ENCODE results near the gene CCL21.
A peak's percentile ranks its signal among the peaks of the same experiment; 100 is the strongest.

Gene CCL21

DNA sequence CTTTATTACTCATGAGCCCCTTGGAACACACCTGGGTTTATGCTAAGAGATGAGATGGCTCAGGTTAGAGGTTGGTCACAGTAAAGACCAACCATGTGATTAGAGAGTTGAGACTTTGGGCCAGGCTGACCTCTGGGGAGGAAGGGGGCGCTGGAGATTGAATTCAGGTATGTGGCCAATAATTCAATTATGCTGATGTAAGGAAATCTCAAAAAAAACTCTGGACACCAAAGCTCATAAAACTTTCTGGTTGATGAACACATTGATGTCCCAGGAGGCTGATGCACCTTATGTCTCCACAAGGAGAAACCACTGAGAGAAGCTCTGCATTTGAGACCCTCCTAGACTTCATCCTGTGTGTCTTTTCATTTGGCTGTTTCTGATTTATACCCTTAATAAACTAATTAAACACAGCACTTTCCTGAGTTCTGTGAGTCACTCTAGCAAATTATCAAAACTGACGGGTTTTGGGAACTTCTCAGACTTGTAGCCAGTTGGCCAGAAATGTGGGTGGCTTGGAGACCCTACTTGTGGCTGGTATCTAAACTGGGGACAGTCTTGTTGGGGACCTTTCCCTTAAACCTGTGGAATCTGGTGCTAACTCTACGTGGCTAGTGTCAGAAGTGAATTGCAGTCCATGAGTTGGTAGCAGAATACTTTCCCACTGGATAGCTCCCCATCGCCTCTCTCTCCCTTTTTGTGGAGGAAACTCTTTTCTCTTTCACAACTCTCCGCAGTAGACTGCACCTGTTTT, 40.0 kb downstream of the CCL21 start:
- no peak for DNase-seq

DNA sequence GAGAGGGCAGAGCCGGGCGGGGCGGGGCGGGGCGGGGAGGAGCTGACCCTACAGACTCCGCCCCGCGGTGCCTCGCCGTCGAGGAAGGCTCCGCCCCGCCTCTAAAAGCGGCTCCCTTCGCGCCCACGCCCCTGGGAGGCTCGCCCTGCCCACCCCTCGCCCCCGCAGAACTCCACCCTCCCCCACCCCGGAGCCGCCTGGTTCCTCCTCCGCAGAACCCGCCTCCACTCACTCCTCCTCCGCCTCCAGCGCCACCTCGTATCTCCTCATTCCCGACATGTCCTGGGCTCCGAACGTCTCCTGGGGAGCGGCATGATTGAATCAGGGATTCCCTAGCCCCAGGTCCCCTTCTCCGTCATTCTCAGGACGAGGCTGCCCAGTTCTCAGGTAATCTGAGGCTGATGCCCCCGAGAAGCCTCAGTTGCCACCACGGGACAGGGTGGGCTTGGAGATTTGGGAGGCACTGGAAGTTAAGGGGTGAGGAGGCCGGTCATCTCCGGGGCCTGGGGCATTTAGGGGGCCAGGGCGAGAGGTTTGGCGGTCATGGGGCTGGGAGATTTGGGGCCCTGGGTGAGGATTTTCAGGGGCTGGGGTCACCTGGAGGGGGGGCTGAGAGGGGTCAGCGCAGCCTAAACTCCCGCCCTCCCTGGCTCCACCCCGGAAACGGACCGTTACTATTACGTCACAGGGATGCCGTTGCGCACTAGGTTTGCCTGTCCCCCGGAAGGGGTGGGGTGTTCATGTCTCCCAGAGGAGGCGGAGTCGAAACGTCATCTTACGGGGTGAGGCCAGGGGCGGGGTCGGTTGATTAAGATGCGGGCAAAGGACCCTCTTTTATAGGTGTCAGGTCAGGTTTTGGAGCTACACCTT, 44.3 kb downstream of the CCL21 start:
- DNase-seq: peak; percentile 75 to 83

DNA sequence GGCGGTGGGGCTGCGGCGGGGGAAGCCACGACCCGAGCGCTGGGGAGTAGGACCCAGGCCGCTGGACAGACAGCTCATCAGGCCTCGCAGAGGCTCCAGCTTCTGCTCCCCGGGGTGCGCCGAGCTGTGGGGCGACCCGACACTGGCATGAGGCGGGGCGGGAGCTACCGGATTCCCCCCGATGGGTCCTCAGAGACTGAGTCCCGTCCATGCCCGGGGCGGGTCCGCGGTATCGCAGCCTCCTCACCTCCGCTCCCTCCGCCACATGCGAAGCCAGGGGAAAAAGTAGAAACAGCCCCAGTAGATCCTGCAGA, 44.9 kb downstream of the CCL21 start:
- no peak for DNase-seq

DNA sequence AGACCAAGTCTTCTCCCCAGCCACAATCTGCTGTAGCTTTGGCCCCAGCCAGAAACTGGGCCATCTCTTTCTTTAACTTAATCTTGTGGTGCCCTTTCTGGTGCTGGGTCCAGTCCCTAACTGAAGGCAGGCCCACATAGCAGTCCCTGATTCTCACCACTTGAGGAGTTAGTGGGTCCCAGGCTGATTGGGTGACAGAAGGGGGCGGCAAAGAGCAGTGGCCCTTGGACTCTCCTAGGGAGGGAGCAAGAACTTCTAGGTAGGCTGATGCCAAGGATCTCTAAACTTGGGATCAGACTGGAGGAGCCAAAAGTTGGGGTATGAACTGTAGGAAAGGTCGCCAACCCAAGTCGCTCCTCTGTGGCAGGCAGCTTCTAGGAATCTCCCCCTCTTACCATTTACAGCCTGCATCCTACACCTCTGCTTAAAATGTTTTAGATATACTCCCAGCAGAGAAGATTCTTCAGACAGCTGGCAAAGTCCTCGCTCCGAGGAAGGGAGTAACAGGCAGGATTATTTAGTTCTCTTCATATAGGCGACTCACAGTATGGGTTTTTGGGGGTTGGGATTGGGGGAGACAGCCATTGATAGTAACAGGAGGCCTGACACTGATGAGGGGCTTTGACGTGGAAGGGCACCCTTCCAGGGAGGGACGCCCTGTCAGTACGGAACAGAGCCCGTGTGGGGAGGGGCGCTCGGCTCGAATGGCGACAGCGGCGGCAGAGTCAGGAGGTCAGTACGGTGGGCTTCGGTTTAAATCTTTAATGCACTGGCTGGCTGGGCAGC, 45.5 kb downstream of the CCL21 start:
- peak; percentile 29 to 40 for DNase-seq

DNA sequence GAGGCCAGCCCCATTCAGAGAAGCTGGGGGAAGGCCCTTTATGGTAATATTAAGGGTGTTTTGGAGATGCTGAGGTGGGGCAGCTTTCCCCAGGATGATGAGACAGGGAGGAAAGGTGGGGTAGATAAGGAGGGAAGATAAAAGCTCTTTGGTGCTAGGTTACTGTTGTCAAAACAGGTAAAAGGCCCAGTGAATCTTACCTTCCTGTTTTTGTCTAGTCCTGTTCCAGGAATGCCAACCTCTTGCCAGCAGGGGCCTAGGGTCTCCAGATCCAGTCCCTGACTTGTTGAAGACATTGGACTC, 46.7 kb downstream of the CCL21 start:
- no peak for DNase-seq

DNA sequence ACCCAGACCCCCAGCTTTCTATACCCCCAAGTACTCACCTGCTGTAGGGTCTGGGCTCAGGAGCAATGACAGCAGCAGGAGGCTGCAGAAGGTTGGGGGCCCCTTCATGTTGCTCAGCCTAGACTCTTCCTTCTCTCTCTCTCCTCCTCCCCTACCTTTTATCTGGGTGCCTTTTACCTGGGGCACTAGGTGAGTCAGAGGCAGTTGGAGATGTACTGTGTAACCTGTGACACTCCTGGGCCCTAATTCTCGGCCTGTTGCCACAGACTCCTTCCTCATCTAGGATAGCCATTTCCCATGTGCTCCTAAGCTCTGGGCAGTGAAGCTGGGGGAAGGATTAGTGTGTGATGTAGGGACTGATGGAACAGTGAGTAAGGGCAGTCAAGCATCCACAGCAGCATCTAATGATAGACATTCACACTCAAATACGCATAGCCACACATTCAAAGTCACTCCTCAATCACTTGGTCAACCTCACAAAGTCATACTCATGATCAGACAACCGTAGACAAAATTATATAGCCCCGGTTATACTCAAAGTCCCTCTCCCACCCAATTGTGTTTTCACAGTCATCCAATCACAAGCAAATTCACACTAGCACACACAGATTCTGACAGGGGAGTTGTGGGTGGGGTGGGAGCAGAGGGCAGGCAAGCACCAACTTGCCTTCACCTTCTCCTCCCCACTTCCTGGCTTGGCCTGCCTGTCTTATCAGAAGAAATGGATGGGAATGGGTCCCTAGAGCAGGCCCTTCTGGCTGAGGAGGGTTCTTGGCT, 47.2 kb downstream of the CCL21 start, which contains the start of gene CCL27:
Gene CCL27, minus strand, starts transcription at position 132 of the 777 bp plus-strand sequence. Its CDS starts 24 bp downstream, at position 108.
- DNase-seq: no peak

DNA sequence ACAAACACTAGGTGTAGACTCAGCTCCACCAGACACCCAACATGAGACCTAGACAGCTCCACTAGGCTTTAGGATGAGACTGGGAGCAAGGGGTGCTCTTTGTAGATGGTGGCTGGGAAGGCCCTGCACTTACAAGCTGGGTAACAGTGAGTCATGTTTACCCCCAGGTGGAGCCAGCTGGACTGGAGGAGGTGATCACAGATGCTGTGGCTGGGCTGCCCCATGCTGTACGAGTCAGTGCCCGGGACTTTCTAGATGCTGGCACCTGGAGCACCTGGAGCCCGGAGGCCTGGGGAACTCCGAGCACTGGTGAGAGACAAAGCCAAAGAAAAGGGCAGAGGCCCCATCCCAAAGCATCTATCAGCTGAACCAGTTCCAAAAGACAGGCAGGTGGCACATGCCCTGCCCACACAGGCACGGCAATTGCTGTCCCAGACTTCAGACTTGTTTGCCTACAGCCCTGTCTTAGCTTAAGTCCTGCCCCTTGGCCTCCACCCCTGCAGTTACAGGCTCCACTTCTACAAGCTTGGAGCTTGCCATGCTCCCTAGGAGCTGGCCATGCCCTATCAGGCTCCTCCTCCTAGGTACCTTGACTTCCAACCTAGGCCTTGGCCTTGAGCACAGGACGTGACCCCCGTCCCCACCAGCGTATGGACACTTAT, 50.2 kb downstream of the CCL21 start:
- DNase-seq: peak; percentile 45 to 52
